Hepatocyte (in vitro differentiated cells): Measurements from ENCODE around the gene FFAR3. TPM values are rescaled to one million over a fixed set of nuclear protein-coding genes. Genes with fewer than 3 reads are reported as not detected.

Source experiments
- DNase-seq: peaks from one replicate; pipeline ENCODE4 v3.0.0-alpha.2; 2016; ENCODE audit warnings: low spot score
- H2AFZ ChIP-seq: fragments of 200-600 bp; sonication (generic); 2 replicates; pipeline ENCODE4 v1.6.0; 2016; ENCODE audit warnings: antibody characterized with exemption, mild to moderate bottlenecking
- H3K27ac ChIP-seq: fragments of 200-600 bp; sonication (generic); 2 replicates; pipeline ENCODE4 v1.5.1; 2016; ENCODE audit warnings: mild to moderate bottlenecking
- H3K27me3 ChIP-seq: fragments of 200-600 bp; sonication (generic); 2 replicates; pipeline ENCODE4 v1.6.1; 2016
- H3K36me3 ChIP-seq: fragments of 200-600 bp; sonication (generic); replicated peaks from 2 replicates; pipeline ENCODE4 v1.5.1; 2016; ENCODE audit warnings: low read depth; ENCODE audit not compliant: insufficient read depth
- H3K4me1 ChIP-seq: fragments of 200-600 bp; sonication (generic); 2 replicates; pipeline ENCODE4 v1.5.1; 2016; ENCODE audit warnings: mild to moderate bottlenecking, moderate library complexity; ENCODE audit not compliant: insufficient read depth
- H3K4me2 ChIP-seq: fragments of 200-600 bp; sonication (generic); 2 replicates; pipeline ENCODE4 v1.6.0; 2016
- H3K4me3 ChIP-seq: fragments of 200-600 bp; sonication (generic); 2 replicates; pipeline ENCODE4 v1.5.1; 2016; ENCODE audit warnings: mild to moderate bottlenecking
- H3K79me2 ChIP-seq: fragments of 200-600 bp; sonication (generic); 2 replicates; pipeline ENCODE4 v1.6.0; 2017; ENCODE audit warnings: mild to moderate bottlenecking
- H3K9me2 ChIP-seq: fragments of 200-600 bp; sonication (generic); replicated peaks from 2 replicates; pipeline ENCODE4 v1.6.0; 2017; ENCODE audit warnings: mild to moderate bottlenecking; ENCODE audit not compliant: insufficient read depth
- H3K9me3 ChIP-seq: fragments of 200-600 bp; sonication (generic); 2 replicates; pipeline ENCODE4 v1.5.1; 2016; ENCODE audit warnings: low read depth, mild to moderate bottlenecking
- H4K20me1 ChIP-seq: fragments of 200-600 bp; sonication (generic); 2 replicates; pipeline ENCODE4 v1.6.0; 2016; ENCODE audit warnings: mild to moderate bottlenecking; ENCODE audit not compliant: insufficient read depth, poor library complexity, severe bottlenecking
- EZH2 ChIP-seq: fragments of 200-600 bp; sonication (generic); IDR thresholded peaks from 2 replicates; pipeline ENCODE4 v1.6.1; 2016; ENCODE audit warnings: antibody characterized with exemption, mild to moderate bottlenecking, borderline replicate concordance
- EZH2phosphoT487 ChIP-seq: fragments of 200-600 bp; sonication (generic); IDR thresholded peaks from one replicate; pipeline ENCODE4 v1.6.1; 2018; ENCODE audit warnings: antibody characterized with exemption, mild to moderate bottlenecking, low read depth, moderate library complexity; ENCODE audit not compliant: unreplicated experiment, severe bottlenecking
- WGBS: methylation state at CpG from one replicate; pipeline ENCODE4 v1.1.6; 2016; ENCODE audit warnings: low lambda C conversion rate; ENCODE audit errors: missing lambda C conversion rate; 5-methylcytosine and 5-hydroxymethylcytosine counted together
- polyA plus RNA-seq: library from polyadenylated mRNA; unstranded; fragments of >200 nt; fragmentation: Nextera tagmentation; extraction: Ambion mirVana; gene quantifications from 2 replicates; pipeline ENCODE4 v1.2.1, GENCODE V29; 2016
- total RNA-seq: library from RNA; depleted of rRNA; stranded (reverse); fragments of >200 nt; gene quantifications from 2 replicates; pipeline ENCODE4 v1.2.3, GENCODE V29; 2014
- TF ChIP-seq, protein P1 (sequence below): fragments of 200-600 bp; sonication (generic); IDR thresholded peaks from 2 replicates; pipeline ENCODE4 v1.5.1; 2016; ENCODE audit warnings: antibody characterized with exemption, mild to moderate bottlenecking; ENCODE audit not compliant: poor library complexity

The FFAR3 gene
- total and polyA plus RNA-seq, 2 experiments from 2014 or later, result 0.80 TPM; not detected in 1

DNA sequence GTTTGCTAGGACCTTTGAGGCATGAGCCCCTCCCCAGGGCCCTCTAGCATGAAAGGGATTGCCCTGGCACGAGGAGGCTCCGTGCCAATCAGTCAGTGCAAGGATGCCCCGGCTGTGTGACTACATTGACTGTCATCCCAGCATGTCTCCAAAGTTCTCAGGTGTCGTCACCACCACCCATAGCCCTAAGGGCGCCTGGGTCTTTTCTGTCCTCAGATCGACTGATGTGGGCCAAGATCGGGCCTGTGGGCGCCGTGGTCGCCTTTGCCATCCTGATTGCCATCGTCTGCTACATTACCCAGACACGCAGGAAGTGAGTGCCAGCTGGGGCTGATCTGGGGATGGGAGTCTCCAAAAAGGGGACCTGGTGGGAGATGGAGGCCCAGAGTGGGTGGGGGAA, 47.9 kb upstream of the FFAR3 start:
- H3K4me2 ChIP-seq, result peak overlapping the region; percentile 32
- peaks cover 27% of the 10 kb centered on the region for H3K4me1 ChIP-seq
- no peaks in the 10 kb centered on the region for H3K27me3 ChIP-seq
- WGBS, result 92% methylated on average over 12 of the region's 12 CpGs
- no peaks in the 10 kb centered on the region for H4K20me1 ChIP-seq
- no peaks in the 10 kb centered on the region for H3K9me2 ChIP-seq
- DNase-seq, result no peak
- H3K4me3 ChIP-seq, result no peak overlapping the region
- H2AFZ ChIP-seq, result no peak overlapping the region
- no peaks in the 10 kb centered on the region for H3K79me2 ChIP-seq
- TF ChIP-seq EZH2, result no peak
- TF ChIP-seq, protein P1, sequence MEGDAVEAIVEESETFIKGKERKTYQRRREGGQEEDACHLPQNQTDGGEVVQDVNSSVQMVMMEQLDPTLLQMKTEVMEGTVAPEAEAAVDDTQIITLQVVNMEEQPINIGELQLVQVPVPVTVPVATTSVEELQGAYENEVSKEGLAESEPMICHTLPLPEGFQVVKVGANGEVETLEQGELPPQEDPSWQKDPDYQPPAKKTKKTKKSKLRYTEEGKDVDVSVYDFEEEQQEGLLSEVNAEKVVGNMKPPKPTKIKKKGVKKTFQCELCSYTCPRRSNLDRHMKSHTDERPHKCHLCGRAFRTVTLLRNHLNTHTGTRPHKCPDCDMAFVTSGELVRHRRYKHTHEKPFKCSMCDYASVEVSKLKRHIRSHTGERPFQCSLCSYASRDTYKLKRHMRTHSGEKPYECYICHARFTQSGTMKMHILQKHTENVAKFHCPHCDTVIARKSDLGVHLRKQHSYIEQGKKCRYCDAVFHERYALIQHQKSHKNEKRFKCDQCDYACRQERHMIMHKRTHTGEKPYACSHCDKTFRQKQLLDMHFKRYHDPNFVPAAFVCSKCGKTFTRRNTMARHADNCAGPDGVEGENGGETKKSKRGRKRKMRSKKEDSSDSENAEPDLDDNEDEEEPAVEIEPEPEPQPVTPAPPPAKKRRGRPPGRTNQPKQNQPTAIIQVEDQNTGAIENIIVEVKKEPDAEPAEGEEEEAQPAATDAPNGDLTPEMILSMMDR, result no peak
- TF ChIP-seq EZH2phosphoT487, result no peak
- no peak overlapping the region for H3K27ac ChIP-seq
- no peaks in the 10 kb centered on the region for H3K9me3 ChIP-seq
- H3K36me3 ChIP-seq, result no peaks in the 10 kb centered on the region

DNA sequence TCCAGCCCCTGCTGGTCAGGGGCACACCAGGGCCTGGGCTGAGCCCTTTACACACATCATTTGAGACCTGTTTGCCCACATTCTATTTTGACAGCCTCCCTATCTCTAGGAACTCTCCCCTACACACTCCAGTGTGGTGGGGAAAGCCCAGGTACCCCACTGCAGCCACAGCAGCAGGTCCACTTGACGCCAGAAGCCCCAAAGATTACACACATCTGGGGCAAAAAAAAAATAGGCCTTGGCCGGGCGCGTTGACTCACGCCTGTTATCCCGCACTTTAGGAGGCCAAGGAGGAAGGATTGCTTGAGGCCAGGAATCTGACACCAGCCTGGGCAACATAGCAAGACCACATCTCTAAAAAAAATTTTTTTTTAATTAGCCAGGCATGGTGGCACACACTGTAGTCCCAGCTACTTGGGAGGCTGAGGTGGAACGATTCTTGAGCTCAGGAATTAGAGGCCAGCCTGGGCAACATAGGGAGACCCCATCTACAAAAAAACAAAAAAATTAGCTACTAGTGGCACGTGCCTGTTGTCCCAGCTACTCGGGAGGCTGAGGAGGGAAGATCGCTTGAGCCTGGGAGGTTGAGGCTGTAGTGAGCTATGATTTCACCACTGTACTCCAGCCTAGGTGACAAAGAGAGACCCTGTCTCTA, 47.3 kb upstream of the FFAR3 start:
- no peak overlapping the region for H3K4me3 ChIP-seq
- H3K4me1 ChIP-seq, result peaks cover 27% of the 10 kb centered on the region
- no peaks in the 10 kb centered on the region for H3K36me3 ChIP-seq
- no peaks in the 10 kb centered on the region for H4K20me1 ChIP-seq
- H3K79me2 ChIP-seq, result no peaks in the 10 kb centered on the region
- no peak overlapping the region for H2AFZ ChIP-seq
- no peak for TF ChIP-seq EZH2
- DNase-seq, result no peak
- no peaks in the 10 kb centered on the region for H3K27me3 ChIP-seq
- H3K27ac ChIP-seq, result no peak overlapping the region
- no peak overlapping the region for H3K4me2 ChIP-seq
- H3K9me2 ChIP-seq, result no peaks in the 10 kb centered on the region
- 90% methylated on average over 10 of the region's 10 CpGs for WGBS
- no peaks in the 10 kb centered on the region for H3K9me3 ChIP-seq

DNA sequence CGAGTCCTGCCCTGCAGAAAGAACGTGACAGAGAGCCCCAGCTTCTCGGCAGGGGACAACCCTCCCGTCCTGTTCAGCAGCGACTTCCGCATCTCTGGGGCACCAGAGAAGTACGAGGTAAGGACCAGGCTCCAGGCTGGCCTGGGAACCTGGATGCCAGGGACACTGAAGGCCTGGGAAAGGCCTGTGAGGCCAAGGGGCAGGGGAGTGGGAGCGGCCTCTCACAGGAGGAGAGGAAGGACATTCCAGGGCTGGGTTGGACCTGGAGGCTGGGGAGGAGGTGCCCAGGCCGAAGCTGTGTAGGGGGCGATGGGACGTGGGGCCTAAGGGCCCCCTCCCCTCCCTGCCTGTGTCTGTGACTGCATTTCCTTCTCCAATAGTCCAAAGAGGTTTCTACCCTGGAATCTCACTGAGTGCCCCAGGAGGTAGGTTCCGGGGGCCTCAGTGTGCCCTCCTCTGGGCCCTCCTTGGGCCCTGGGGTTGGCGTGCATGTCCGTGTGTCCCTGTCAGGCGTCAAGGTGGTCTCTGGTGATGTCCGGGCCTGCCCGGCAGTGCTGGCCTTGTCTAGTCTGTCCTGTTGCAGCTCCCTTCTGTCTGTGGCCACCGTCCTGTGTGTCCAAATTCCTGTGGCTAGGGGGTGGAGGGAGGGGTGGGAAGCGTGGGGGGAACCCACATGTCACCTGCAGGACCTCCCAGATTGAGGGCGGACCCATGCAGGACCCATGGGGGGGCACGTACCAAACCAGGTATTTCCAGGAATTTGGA, 46.2 kb upstream of the FFAR3 start:
- Histone ChIP-seq H3K27ac (no peak overlapping the region), H2AFZ (no peak overlapping the region), H3K9me2 (no peaks in the 10 kb centered on the region), H3K4me1 (peaks cover 31% of the 10 kb centered on the region), H3K4me2 (no peak overlapping the region), H3K36me3 (no peaks in the 10 kb centered on the region), H3K79me2 (no peaks in the 10 kb centered on the region), H3K4me3 (no peak overlapping the region), H4K20me1 (no peaks in the 10 kb centered on the region), H3K9me3 (no peaks in the 10 kb centered on the region), H3K27me3 (no peaks in the 10 kb centered on the region)
- TF ChIP-seq, protein P1, result no peak
- TF ChIP-seq EZH2phosphoT487 (no peak), EZH2 (no peak)
- WGBS, result 84% methylated on average over 20 of the region's 21 CpGs
- no peak for DNase-seq

DNA sequence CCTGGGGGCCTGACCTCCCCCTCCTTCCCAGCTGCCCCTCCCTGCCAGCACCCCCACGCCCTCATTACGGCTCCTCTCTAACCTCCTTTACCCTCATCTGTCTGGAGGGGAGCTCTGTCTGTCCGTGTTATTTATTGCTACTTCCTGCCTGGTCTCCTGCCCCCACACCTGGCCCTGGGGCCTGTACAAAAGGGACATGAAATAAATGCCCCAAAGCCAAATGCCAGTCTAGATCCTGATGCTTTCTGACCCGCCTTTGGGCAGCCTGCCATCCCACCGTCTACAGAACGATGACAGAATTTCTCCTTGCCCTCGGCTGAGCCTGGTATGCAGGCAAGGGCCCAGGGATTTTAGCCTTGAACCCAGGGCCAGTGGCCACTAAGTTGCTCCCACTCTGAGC, 44.7 kb upstream of the FFAR3 start:
- Histone ChIP-seq H3K4me2 (no peak overlapping the region), H3K27me3 (no peaks in the 10 kb centered on the region), H3K9me2 (no peaks in the 10 kb centered on the region), H3K4me3 (no peak overlapping the region), H3K9me3 (no peaks in the 10 kb centered on the region), H3K79me2 (no peaks in the 10 kb centered on the region), H4K20me1 (no peaks in the 10 kb centered on the region), H2AFZ (no peak overlapping the region), H3K27ac (no peak overlapping the region), H3K36me3 (no peaks in the 10 kb centered on the region), H3K4me1 (peaks cover 25% of the 10 kb centered on the region)
- DNase-seq, result no peak
- TF ChIP-seq EZH2phosphoT487 (no peak), EZH2 (no peak)
- TF ChIP-seq, protein P1, result no peak
- 73% methylated on average over 6 of the region's 7 CpGs for WGBS
